DOHH2 (cell line): Measurements from ENCODE around the gene MBD6.

Experiments
- EZH2phosphoT487 ChIP-seq: fragments of 200-600 bp; sonication (generic); IDR thresholded peaks from 2 replicates; pipeline ENCODE4 v1.6.1; 2017; ENCODE audit warnings: borderline replicate concordance, mild to moderate bottlenecking, antibody characterized with exemption, low read length, moderate library complexity, mixed read lengths
- TF ChIP-seq, protein P1 (sequence below): fragments of 200-600 bp; sonication (generic); IDR thresholded peaks from one replicate; pipeline ENCODE4 v1.5.1; 2014; ENCODE audit warnings: antibody characterized with exemption, mild to moderate bottlenecking, low read depth, low read length; ENCODE audit not compliant: poor library complexity, severe bottlenecking

DNA sequence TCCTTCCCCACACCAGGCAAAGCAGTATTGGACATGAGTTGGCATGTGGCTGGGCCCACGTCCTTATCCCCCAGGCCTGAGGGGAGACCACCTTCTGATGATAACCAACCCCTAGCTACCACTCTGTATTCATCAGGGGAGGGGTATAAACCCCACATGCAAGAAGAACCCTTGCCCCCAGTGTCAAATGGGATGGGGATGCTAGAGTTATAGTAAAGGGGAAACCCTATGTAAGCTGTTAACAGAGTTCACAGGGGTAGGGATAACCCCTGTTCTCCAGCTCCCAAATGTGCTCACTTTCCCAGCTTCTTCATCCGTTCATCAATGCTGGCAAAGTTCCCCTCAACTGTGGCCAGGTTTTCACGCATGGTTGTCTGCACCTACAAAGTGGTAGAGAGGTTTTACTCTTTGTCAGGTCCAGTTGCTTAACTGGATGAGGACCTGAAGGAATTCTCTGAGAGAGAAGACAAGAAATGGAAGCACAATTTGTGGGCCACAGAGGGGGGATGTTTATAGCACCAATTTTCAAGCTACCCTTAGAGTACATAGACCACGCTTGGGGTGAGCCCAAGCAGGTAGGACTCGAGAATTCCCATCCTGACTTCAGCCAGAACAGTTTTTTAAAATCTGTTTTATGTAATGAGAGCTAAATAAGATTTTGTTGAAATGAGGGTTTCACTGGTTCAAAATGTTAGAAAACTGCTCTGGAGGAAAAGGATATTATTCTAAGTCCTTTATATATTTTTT, 7.9 kb downstream of the MBD6 start:
- TF ChIP-seq, protein P1, sequence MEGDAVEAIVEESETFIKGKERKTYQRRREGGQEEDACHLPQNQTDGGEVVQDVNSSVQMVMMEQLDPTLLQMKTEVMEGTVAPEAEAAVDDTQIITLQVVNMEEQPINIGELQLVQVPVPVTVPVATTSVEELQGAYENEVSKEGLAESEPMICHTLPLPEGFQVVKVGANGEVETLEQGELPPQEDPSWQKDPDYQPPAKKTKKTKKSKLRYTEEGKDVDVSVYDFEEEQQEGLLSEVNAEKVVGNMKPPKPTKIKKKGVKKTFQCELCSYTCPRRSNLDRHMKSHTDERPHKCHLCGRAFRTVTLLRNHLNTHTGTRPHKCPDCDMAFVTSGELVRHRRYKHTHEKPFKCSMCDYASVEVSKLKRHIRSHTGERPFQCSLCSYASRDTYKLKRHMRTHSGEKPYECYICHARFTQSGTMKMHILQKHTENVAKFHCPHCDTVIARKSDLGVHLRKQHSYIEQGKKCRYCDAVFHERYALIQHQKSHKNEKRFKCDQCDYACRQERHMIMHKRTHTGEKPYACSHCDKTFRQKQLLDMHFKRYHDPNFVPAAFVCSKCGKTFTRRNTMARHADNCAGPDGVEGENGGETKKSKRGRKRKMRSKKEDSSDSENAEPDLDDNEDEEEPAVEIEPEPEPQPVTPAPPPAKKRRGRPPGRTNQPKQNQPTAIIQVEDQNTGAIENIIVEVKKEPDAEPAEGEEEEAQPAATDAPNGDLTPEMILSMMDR = no peak
- TF ChIP-seq EZH2phosphoT487 = no peak
